CD4-positive, alpha-beta T cell treated with Interleukin-4 for 4 hours (primary cell): ENCODE results near the gene OR4D6.
A peak's percentile ranks its signal among the peaks of the same experiment; 100 is the strongest.
"Not testable (repeated sequence)": the region's sequence is repeated elsewhere in the genome, so short reads cannot be mapped to it uniquely, and the experiment has no call there.

Source experiments
- DNase-seq: peaks from one replicate; pipeline ENCODE4 v3.0.0-alpha.2; 2020

OR4D6 gene

GRCh38 chr11:59456661-59457060, at the start of gene OR4D6:
TSS of gene OR4D6 (plus strand) at chr11:59456961. CDS start at chr11:59456961, 0 bp downstream.
- no peak for DNase-seq

GRCh38 chr11:59413646-59414045, 43.1 kb upstream of the OR4D6 start:
- no peak for DNase-seq

GRCh38 chr11:59415111-59415510, 41.6 kb upstream of the OR4D6 start:
- no peak for DNase-seq

GRCh38 chr11:59416613-59417012, 40.1 kb upstream of the OR4D6 start:
- DNase-seq, result no peak

- no peak for DNase-seq
Observed at GRCh38 chr11:59417023-59417422, 39.7 kb upstream of the OR4D6 start.

- no peak for DNase-seq
Observed at GRCh38 chr11:59418156-59418555, 38.6 kb upstream of the OR4D6 start.

- no peak for DNase-seq
Observed at GRCh38 chr11:59423835-59424234, 32.9 kb upstream of the OR4D6 start.

GRCh38 chr11:59425131-59425530, 31.6 kb upstream of the OR4D6 start:
- DNase-seq, result no peak

GRCh38 chr11:59426361-59427067, 30.2 kb upstream of the OR4D6 start, which contains the start of gene OR5A2:
TSS of gene OR5A2 (minus strand) at chr11:59426413. CDS start at chr11:59422953, 3,460 bp downstream.
- DNase-seq, result no peak

GRCh38 chr11:59427068-59427382, 29.7 kb upstream of the OR4D6 start:
- no peak for DNase-seq

GRCh38 chr11:59429924-59430516, 26.7 kb upstream of the OR4D6 start:
- DNase-seq, result peak; percentile 57

GRCh38 chr11:59436169-59436568, 20.6 kb upstream of the OR4D6 start, which contains the start of gene OR5A1:
TSS of gene OR5A1 (plus strand) at chr11:59436469. CDS start at chr11:59443169, 6,700 bp downstream.
- no peak for DNase-seq

- no peak for DNase-seq
Observed at GRCh38 chr11:59437770-59438169, 19.0 kb upstream of the OR4D6 start.

- not testable (repeated sequence) for DNase-seq
Observed at GRCh38 chr11:59445624-59446023, 11.1 kb upstream of the OR4D6 start.

- DNase-seq, result no peak
Observed at GRCh38 chr11:59448484-59448883, 8.3 kb upstream of the OR4D6 start.

GRCh38 chr11:59459916-59460315, 3.2 kb downstream of the OR4D6 start:
- DNase-seq, result no peak

GRCh38 chr11:59463190-59463641, 6.5 kb downstream of the OR4D6 start:
- no peak for DNase-seq

- no peak for DNase-seq
Observed at GRCh38 chr11:59473015-59473414, 16.3 kb downstream of the OR4D6 start, which contains the start of gene OR4D10. TSS of gene OR4D10 (plus strand) at chr11:59473315. CDS start at chr11:59477430, 4,115 bp downstream.

- no peak for DNase-seq
Observed at GRCh38 chr11:59475176-59475575, 18.4 kb downstream of the OR4D6 start.

- no peak for DNase-seq
Observed at GRCh38 chr11:59479906-59480305, 23.1 kb downstream of the OR4D6 start.

- DNase-seq, result no peak
Observed at GRCh38 chr11:59480359-59480758, 23.6 kb downstream of the OR4D6 start.

- no peak for DNase-seq
Observed at GRCh38 chr11:59501931-59502330, 45.2 kb downstream of the OR4D6 start.

GRCh38 chr11:59503276-59503675, 46.5 kb downstream of the OR4D6 start, which contains the start of gene OR4D11:
TSS of gene OR4D11 (plus strand) at chr11:59503576. CDS start at chr11:59503576, 0 bp downstream.
- no peak for DNase-seq
